HS-5 (cell line): ENCODE data around the gene DNASE1L2.

ENCODE experiments used
- DNase-seq: peaks from one replicate; pipeline ENCODE4 v3.0.0-alpha.2; 2012; ENCODE audit warnings: low read depth

Gene DNASE1L2

GRCh38 chr16:2270588-2271470, 34.6 kb downstream of the DNASE1L2 start:
- no peak for DNase-seq

DNA sequence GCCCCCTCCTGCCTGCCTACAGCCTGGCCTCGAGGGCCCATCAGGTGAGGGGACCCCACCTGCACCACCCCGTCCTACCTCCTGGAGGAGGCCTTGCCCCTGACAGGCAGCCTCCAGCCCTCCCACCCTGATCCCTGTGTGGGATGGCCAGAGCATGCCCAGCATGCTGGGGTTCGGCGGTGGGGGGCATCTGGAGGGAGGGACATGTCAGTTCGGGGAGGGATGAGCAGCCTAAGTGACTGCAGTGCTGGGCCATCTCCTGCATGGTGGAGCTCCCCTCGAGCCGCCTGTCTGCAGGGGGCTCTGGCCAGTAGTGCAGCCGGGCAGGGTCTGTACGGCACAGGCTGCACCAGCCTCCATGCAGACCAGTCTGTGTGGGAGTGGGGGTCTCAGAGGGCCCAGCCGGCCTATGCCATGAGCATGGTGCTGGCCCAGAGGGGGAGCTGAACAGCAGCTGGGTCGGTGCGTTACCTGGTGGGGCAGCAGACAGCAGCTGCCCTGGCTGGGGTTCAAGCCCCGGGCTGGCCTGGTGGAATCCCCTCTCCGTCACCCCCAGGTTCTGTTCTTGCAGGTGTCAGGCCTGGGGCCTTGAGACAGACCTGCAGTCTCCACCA, 35.7 kb downstream of the DNASE1L2 start:
- DNase-seq = no peak

DNA sequence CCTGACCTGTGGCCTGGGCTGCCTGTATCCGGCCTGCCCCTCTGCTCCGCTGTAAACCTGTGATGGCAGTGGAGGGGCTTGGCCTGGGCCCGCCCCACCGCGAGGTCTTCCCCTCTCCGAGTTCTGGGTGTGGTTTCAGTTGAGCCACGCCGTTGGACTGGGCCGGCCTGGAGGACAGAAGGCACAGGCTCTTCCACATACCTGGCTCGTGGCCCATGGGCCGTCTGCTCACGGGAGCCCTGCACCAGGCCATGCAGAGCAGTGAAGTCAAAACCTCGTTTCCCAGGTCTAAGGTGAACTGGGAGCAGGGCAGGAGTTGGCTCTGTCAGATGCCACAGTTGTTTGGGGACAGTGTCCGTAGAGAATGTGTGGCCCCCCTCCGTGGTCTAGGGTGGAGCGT, 37.2 kb downstream of the DNASE1L2 start:
- DNase-seq = no peak

DNA sequence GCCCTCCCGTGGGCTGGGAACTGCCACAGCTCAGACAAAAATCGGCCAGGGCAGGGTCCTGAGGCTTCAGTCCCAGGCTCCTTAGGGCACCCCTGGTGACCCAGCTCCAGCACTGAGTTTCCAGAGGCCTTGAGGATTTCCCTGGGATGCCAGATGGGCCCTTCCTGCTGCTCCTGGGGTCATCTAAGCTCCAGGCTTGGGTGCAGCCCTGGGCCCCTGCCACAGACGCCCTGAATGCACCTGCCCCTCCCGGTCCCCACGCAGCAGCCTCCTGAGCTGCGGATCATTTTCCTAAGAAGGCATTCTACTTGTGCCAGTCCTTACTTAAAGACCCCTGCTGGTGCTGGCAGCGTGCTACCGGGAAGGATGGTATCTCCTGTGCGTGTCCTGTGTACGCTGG, 37.7 kb downstream of the DNASE1L2 start:
- no peak for DNase-seq

DNA sequence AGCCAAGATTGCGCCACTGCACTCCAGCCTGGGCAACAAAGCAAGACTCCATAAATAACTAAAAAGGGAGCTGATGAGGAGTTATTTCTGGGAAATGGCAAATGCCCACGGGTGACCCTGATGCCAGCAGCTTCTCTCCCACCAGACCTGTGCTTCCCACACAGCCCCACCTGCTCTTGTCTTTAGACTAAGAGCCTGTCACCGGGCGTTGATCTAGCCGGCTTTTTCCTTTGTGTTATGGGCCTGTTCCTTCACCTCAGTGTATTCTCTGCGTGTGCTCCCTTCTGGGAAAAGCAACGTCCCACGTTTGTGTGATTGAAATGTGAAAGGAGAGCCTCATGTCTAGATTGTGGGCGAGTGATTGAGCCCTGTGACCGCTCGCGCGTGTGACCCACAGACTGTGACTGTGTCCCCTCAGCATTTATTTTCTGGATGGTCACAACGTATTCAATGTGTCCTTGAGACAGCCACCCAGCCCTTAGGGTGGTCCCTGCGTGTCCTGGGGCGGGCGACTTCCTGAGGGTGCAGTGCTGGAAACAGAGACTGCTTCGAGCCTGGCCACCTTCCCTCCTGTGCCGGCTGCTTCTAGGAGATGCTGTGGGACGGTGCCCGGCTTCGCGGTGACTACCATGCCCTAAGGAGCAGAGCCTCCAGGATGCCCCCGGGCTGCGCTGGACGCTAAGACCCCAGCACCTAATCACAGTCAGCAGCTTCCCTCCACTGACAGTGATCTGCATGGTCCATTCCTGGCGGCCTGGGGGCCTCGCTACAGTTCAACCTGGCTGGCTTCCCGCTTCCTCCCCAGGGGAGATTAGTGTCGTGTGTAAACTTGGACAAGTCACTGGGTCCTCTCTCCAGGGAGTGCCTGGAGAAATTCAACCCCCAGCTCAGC, 39.5 kb downstream of the DNASE1L2 start:
- no peak for DNase-seq

DNA sequence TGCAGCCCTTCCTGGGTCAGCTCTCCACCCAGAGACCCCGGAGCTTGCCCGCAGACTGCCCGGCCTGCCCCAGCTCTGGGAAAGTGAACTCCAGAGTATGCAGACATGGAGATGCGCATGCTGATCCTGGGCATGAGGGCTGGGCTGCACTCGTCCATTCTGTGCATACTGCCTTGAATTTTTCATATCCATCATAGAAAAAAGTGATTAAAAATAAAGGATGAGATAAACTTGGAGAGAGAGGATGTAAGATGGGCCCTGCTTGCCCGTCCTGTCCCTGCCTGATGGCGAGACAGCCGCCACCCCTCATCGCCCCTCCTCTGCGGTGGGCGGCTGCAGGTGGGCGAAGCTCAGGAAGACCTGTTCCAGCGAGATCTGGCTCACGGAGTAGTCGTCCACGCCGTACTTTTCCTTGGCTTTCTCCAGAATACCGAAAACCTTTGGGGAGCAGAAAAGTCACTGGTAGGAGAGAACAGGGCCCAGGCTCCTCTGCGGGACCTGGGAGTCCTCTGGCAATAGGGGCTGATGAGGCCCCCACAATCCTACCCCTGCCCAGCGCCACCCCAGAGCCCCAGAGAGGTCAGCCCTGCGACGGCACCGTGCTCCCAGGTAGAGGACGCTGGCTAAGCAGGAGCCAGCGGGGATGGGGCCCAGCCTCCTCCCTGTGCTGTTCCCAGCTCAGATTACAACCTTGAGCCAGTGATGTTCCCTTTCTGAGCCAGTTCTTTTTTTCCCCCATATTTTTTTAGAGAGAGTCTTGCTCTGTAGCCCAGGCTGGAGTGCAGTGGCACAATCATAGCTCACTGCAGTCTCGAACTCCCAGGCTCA, 40.3 kb downstream of the DNASE1L2 start:
- no peak for DNase-seq

- no peak for DNase-seq
These were observed 41.4 kb downstream of the DNASE1L2 start for GRCh38 chr16:2277466-2278271.

GRCh38 chr16:2278272-2278608, 42.0 kb downstream of the DNASE1L2 start:
- no peak for DNase-seq

GRCh38 chr16:2278956-2279800, 42.9 kb downstream of the DNASE1L2 start:
- DNase-seq = no peak

DNA sequence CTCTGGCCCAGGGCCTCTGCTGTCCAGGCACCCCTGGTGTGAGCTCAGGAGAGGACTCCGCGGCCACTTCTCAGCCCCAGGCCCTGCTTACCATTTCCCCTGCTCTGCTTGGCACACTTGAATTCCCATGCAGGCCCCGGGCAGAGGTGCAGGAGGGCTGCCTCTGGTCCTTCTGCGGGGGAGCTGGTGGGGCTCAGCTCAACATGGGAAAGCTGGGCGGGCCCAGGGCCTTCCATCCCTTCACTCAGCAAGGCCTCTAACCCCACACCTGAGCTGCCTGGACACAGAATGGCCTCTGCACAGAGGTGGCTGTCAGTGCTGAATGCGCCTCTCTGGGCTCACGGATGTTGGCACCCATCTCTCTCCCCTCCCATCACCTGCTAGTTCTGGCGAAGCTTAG, 44.2 kb downstream of the DNASE1L2 start:
- no peak for DNase-seq

GRCh38 chr16:2280981-2281542, 44.8 kb downstream of the DNASE1L2 start:
- no peak for DNase-seq

DNA sequence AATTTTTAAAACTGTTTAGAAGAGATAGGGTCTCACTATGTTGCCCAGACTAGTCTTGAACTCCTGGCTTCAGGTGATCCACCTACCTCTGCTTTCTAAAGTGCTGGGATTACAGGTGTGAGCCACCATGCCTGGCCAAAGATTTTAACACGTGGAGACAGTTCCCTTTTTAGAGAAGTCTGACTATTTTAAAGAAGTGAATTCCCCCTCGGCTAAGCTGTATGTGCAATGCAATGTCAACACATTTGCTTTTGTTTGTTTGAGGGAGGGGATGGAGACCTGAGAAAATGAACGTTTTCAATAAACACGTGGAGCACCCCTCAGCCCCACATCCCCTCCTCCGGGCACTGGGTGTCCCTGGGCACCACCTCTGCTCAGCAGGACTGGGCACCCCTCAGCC, 46.0 kb downstream of the DNASE1L2 start:
- DNase-seq = no peak

- no peak for DNase-seq
These were observed 46.8 kb downstream of the DNASE1L2 start for GRCh38 chr16:2282866-2283555.

- DNase-seq = no peak
These were observed 47.9 kb downstream of the DNASE1L2 start for GRCh38 chr16:2284001-2284770.

DNA sequence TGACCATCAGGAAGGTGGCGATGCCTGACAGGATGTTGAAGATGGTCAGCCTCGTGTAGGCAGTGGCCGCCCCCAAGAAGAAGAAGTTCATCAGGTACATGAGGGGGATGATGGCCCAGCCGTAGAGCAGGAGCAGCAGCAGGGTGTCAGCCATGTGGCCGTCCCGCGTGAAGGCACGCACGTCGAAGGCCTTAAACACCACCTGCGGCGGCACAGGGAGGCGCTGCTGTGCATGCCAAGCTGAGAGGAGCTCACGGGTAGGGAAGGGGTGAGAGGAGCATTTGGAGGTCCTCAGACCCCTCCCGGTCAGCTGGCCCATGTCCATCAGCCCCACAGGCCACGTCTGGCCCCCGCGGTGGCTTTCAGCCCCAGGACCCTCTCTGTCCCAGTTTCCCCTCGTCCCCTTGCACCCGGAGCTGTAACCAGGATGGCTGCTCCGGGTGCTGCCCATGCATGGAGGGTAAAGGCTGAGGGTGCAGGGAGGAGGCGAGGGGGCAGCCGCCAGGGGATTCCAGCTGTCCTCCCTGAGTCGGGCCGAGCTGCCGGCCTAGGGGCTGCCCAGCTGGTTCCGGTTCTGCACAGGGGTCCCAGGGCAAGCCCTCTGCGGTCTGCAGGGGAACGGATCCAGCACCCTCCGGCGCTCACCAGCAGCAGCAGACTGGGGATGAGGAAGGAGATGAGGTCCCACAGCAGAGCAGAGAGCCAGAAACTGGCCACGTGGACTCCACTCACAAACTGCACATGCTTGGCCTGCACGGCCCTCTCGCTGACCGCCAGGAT, 48.7 kb downstream of the DNASE1L2 start:
- DNase-seq = no peak

DNA sequence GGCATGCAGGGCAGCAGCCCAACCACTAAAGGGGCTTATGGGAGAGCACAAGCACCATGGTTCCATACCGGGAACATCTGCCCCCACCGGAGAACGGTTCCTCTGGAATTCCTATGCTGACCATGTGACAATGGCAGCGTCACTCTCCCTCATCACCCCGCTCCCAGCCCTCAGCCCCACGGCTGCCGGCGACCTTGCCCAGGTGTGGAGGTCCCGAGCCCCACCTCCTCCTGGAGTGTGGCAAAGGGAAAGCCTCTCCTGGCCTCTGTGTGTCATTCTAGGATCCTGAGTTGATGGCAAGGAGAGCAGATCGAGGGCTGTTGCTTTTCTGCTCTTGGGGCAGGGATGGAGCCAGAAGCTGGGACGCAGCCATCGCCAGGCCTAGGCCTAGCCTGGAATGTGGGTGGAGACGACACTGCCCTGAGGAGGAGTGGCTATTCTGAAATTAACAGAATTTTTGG, 49.5 kb downstream of the DNASE1L2 start:
- no peak for DNase-seq

DNA sequence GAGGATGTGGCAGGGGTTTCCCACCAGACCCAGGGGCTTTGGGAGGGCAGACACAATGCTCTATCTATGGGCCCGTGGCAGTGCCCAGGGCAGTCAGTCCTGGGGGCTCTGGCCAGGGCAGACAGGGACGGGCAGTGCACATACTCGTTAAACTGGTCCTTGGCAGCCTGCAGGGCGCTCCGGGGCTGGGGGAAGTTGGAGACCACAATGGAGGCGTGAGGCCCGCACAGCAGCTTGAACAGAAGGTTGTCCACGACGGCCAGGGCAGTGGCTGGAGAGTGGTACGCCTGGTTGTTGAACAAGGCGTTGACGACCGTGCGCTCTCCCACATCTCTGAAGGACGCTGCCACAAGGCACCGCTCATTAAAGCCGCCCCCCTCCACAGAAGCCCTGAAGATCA, 50.3 kb downstream of the DNASE1L2 start:
- no peak for DNase-seq
